Hepatocyte (in vitro differentiated cells): ENCODE results near the gene SMS.

Source experiments
- EZH2phosphoT487 ChIP-seq: fragments of 200-600 bp; sonication (generic); IDR thresholded peaks from one replicate; pipeline ENCODE4 v1.6.1; 2018; ENCODE audit warnings: antibody characterized with exemption, mild to moderate bottlenecking, low read depth, moderate library complexity; ENCODE audit not compliant: unreplicated experiment, severe bottlenecking
- TF ChIP-seq, protein P1 (sequence below): fragments of 200-600 bp; sonication (generic); IDR thresholded peaks from 2 replicates; pipeline ENCODE4 v1.5.1; 2016; ENCODE audit warnings: antibody characterized with exemption, mild to moderate bottlenecking; ENCODE audit not compliant: poor library complexity

DNA sequence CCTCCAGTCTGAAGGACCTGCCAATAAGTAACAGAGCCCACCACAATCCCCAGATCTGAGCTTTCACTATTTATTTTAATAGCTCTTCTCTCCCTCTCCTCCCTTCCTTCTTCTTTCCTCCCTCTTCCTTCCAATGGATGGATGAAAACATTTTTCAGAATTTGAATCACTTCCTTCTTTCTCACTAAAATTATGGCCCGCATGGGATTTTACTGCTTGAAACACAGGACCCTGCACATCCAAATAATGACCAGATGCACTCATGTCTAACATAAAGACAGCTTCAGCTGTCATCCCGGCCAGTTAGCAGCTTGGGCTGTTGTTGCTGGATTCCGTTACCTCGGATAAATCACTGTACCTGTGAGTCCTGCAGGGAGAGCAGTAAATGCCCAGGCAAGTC, 86.2 kb downstream of the SMS start:
- TF ChIP-seq, protein P1, sequence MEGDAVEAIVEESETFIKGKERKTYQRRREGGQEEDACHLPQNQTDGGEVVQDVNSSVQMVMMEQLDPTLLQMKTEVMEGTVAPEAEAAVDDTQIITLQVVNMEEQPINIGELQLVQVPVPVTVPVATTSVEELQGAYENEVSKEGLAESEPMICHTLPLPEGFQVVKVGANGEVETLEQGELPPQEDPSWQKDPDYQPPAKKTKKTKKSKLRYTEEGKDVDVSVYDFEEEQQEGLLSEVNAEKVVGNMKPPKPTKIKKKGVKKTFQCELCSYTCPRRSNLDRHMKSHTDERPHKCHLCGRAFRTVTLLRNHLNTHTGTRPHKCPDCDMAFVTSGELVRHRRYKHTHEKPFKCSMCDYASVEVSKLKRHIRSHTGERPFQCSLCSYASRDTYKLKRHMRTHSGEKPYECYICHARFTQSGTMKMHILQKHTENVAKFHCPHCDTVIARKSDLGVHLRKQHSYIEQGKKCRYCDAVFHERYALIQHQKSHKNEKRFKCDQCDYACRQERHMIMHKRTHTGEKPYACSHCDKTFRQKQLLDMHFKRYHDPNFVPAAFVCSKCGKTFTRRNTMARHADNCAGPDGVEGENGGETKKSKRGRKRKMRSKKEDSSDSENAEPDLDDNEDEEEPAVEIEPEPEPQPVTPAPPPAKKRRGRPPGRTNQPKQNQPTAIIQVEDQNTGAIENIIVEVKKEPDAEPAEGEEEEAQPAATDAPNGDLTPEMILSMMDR = no peak
- TF ChIP-seq EZH2phosphoT487 = no peak
